ENCODE results near the gene MINAR1.

- TF ChIP-seq, protein P1, sequence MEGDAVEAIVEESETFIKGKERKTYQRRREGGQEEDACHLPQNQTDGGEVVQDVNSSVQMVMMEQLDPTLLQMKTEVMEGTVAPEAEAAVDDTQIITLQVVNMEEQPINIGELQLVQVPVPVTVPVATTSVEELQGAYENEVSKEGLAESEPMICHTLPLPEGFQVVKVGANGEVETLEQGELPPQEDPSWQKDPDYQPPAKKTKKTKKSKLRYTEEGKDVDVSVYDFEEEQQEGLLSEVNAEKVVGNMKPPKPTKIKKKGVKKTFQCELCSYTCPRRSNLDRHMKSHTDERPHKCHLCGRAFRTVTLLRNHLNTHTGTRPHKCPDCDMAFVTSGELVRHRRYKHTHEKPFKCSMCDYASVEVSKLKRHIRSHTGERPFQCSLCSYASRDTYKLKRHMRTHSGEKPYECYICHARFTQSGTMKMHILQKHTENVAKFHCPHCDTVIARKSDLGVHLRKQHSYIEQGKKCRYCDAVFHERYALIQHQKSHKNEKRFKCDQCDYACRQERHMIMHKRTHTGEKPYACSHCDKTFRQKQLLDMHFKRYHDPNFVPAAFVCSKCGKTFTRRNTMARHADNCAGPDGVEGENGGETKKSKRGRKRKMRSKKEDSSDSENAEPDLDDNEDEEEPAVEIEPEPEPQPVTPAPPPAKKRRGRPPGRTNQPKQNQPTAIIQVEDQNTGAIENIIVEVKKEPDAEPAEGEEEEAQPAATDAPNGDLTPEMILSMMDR (conservative IDR thresholded peaks at IDR 0.05; ENCODE audit: low read length) = no peak
- TF ChIP-seq EZH2phosphoT487 (IDR thresholded peaks at IDR 0.05; ENCODE audit: borderline replicate concordance) = no peak
Measured at GRCh38 chr15:79433276-79433990, 1.3 kb downstream of the MINAR1 start.
